Panc1 (cell line): Measurements from ENCODE around the gene AMBRA1. TPM values are rescaled to one million over a fixed set of nuclear protein-coding genes. Genes with fewer than 3 reads are reported as not detected.

Experiments
- ATAC-seq: fragments of 200-7000 bp; cut with Tn5 transposase; 2 replicates; pipeline ENCODE4 v1.9.1; 2020; ENCODE audit warnings: mild to moderate bottlenecking, moderate library complexity
- BruUV-seq: library from RNA; stranded (reverse); fragments of 400-500 nt; replicated peaks from 2 replicates; lab custom pipeline; 2021; lab: Mats Ljungman, UMichigan
- CTCF ChIA-PET: fragments of 300-600 bp; sonication (Branson Sonifier 250); formaldehyde crosslinking; loops from one replicate; lab custom pipeline; 2022; ENCODE audit warnings: antibody characterized with exemption; lab: Charles Lee
- POLR2A ChIA-PET: fragments of 300-600 bp; sonication (Branson Sonifier 250); formaldehyde crosslinking; loops from one replicate; lab custom pipeline; 2022; ENCODE audit warnings: antibody characterized with exemption; lab: Charles Lee
- DNase-seq: peaks from one replicate; pipeline ENCODE4 v3.0.0-alpha.2; 2010; ENCODE audit warnings: low read depth, low spot score
- H3K27ac ChIP-seq: 2 replicates; pipeline ENCODE4 v1.5.1; 2011; ENCODE audit warnings: mild to moderate bottlenecking, low read length, inconsistent platforms
- H3K27me3 ChIP-seq: fragments of 200-500 bp; sonication (Bioruptor generic); 2 replicates; pipeline ENCODE4 v1.6.0; 2014; ENCODE audit warnings: low read length, inconsistent platforms; ENCODE audit not compliant: control insufficient read depth, insufficient read depth
- H3K36me3 ChIP-seq: fragments of 200-500 bp; sonication (Bioruptor generic); 2 replicates; pipeline ENCODE4 v1.5.1; 2014; ENCODE audit warnings: inconsistent platforms, mild to moderate bottlenecking, low read length, moderate library complexity; ENCODE audit not compliant: control insufficient read depth, insufficient read depth
- H3K4me1 ChIP-seq: 2 replicates; pipeline ENCODE4 v1.5.1; 2011; ENCODE audit warnings: inconsistent platforms, mild to moderate bottlenecking, low read length, moderate library complexity; ENCODE audit not compliant: control insufficient read depth, insufficient read depth
- H3K4me3 ChIP-seq, 2 experiments: 2 replicates each; pipeline ENCODE4 v1.5.1; 2011 to 2012; ENCODE audit warnings: low read depth in 2 of 2, low read length in 2 of 2, mild to moderate bottlenecking in 2 of 2, inconsistent platforms in 1 of 2, moderate library complexity in 1 of 2
- H3K9me3 ChIP-seq: fragments of 200-500 bp; sonication (Bioruptor generic); 2 replicates; pipeline ENCODE4 v1.5.1; 2014; ENCODE audit warnings: low read depth, mild to moderate bottlenecking, inconsistent platforms, low read length, moderate library complexity; ENCODE audit not compliant: control insufficient read depth, insufficient read depth
- POLR2AphosphoS5 ChIP-seq: IDR thresholded peaks from 2 replicates; pipeline ENCODE4 v1.6.1; 2012; ENCODE audit warnings: mild to moderate bottlenecking, low read depth, low read length, moderate library complexity
- SIN3A ChIP-seq: IDR thresholded peaks from 2 replicates; pipeline ENCODE4 v1.6.1; 2012; ENCODE audit warnings: low read depth, mild to moderate bottlenecking, low read length, moderate library complexity, borderline replicate concordance; ENCODE audit not compliant: insufficient read depth
- TCF7L2 ChIP-seq: IDR thresholded peaks from 2 replicates; pipeline ENCODE4 v1.6.1; 2011; ENCODE audit warnings: mild to moderate bottlenecking, low read depth, low read length, inconsistent platforms
- in situ Hi-C: cut with HindIII; loops from 2 replicates; pipeline ENCODE4 v1.10.0; 2016; ENCODE audit warnings: low sequenced_read_pairs, low pct_unique_long_range_greater_than_20kb
- intact Hi-C: fragments of 100-400 bp; cut with micrococcal nuclease; formaldehyde crosslinking; loops from one replicate; pipeline ENCODE4 v1.10.0; 2022; ENCODE audit not compliant: unreplicated experiment
- total RNA-seq: library from RNA; stranded (reverse); gene quantifications from one replicate; pipeline ENCODE4 v1.2.1, GENCODE V29; 2021; ENCODE audit not compliant: unreplicated experiment
- TF ChIP-seq, protein P1 (sequence below): fragments of 450-650 bp; IDR thresholded peaks from 2 replicates; pipeline ENCODE4 v1.5.1; 2017; ENCODE audit warnings: mild to moderate bottlenecking
- TF ChIP-seq, protein P2 (sequence below), 2 experiments: IDR thresholded peaks; 2 replicates each; pipeline ENCODE4 v1.6.1; 2011 to 2012; ENCODE audit warnings: low read depth in 2 of 2, control low read depth in 1 of 2, low read length in 1 of 2, mild to moderate bottlenecking in 1 of 2, moderate library complexity in 1 of 2; ENCODE audit not compliant: insufficient read depth in 1 of 2

AMBRA1 gene
- total RNA-seq, 1 experiment from 2014 or later: 40.0 TPM

DNA sequence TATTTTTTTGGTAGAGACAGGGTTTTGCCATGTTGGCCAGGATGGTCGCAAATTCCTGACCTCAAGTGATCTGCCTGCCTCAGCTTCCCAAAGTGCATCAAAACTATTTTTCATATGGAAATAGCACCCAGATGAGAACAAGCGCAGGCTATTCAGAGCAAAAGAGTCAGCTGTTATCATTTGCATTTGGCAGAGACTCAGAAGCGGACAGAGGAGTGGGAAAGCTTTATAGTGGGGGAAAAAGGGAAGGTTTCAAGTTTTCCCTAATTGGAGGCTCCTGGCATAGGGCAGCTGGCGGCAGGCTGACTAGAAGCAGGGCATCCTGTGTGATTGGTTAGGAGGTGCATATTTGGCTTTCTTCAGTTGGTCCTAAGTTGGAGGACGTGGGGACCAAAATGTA lies 43.7 kb upstream of the AMBRA1 start:
- Histone ChIP-seq H3K4me3 (no peak overlapping the region), H3K4me1 (no peaks in the 10 kb centered on the region; the same call in 1 of the 2 replicates), H3K36me3 (0 out of 2 replicates have a peak, but pooled peaks cover 2% of the 10 kb centered on the region), H3K9me3 (no peaks in the 10 kb centered on the region), H3K27me3 (no peaks in the 10 kb centered on the region), H3K27ac (no peak overlapping the region)
- ChIA-PET CTCF (no interaction called here), POLR2A (no interaction called here)
- TF ChIP-seq SIN3A (no peak), POLR2AphosphoS5 (no peak), TCF7L2 (no peak)
- TF ChIP-seq, protein P1, sequence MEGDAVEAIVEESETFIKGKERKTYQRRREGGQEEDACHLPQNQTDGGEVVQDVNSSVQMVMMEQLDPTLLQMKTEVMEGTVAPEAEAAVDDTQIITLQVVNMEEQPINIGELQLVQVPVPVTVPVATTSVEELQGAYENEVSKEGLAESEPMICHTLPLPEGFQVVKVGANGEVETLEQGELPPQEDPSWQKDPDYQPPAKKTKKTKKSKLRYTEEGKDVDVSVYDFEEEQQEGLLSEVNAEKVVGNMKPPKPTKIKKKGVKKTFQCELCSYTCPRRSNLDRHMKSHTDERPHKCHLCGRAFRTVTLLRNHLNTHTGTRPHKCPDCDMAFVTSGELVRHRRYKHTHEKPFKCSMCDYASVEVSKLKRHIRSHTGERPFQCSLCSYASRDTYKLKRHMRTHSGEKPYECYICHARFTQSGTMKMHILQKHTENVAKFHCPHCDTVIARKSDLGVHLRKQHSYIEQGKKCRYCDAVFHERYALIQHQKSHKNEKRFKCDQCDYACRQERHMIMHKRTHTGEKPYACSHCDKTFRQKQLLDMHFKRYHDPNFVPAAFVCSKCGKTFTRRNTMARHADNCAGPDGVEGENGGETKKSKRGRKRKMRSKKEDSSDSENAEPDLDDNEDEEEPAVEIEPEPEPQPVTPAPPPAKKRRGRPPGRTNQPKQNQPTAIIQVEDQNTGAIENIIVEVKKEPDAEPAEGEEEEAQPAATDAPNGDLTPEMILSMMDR: no peak
- TF ChIP-seq, protein P2, sequence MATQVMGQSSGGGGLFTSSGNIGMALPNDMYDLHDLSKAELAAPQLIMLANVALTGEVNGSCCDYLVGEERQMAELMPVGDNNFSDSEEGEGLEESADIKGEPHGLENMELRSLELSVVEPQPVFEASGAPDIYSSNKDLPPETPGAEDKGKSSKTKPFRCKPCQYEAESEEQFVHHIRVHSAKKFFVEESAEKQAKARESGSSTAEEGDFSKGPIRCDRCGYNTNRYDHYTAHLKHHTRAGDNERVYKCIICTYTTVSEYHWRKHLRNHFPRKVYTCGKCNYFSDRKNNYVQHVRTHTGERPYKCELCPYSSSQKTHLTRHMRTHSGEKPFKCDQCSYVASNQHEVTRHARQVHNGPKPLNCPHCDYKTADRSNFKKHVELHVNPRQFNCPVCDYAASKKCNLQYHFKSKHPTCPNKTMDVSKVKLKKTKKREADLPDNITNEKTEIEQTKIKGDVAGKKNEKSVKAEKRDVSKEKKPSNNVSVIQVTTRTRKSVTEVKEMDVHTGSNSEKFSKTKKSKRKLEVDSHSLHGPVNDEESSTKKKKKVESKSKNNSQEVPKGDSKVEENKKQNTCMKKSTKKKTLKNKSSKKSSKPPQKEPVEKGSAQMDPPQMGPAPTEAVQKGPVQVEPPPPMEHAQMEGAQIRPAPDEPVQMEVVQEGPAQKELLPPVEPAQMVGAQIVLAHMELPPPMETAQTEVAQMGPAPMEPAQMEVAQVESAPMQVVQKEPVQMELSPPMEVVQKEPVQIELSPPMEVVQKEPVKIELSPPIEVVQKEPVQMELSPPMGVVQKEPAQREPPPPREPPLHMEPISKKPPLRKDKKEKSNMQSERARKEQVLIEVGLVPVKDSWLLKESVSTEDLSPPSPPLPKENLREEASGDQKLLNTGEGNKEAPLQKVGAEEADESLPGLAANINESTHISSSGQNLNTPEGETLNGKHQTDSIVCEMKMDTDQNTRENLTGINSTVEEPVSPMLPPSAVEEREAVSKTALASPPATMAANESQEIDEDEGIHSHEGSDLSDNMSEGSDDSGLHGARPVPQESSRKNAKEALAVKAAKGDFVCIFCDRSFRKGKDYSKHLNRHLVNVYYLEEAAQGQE (IDR thresholded peaks at IDR 0.05; ENCODE audit: insufficient read depth in 1 of 2, low read depth in 2 of 2, low read length in 1 of 2): no peak
- TSS peak; percentile 7 for BruUV-seq
- no peak for ATAC-seq
- in situ Hi-C loops (no loop called here), intact Hi-C loops (no loop called here)
- DNase-seq: no peak

DNA sequence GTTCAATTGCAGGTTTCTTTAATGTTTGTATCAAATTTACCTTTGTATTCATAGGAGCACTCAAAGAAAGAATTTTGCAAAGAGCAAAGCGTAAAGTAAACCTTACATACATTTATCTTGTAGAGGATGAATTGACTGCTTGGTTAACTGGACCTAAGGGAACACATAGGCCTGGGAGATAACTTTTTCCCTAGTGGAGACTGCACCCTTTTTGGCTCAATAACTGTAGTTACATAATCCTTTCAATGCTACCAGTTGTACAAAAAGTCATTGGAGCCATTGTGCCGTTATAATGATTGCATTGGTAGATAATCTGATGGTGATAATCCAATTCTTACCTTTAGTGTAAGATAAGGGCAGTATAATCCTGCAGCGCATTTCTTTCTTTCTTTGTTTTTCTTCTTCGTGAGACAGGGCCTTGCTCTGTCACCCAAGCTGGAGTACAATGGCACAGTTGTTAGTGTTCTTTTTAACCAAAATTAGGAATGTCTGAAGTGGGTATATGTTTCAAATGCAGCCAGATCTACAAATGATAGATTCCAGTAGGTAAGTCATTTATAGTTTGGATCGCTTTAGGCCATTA lies 41.8 kb upstream of the AMBRA1 start:
- Histone ChIP-seq H3K4me3 (no peak overlapping the region), H3K27ac (no peak overlapping the region), H3K9me3 (no peaks in the 10 kb centered on the region), H3K4me1 (no peaks in the 10 kb centered on the region; the same call in 1 of the 2 replicates), H3K27me3 (no peaks in the 10 kb centered on the region), H3K36me3 (0 out of 2 replicates have a peak, but pooled peaks cover 2% of the 10 kb centered on the region)
- no peak for TF ChIP-seq TCF7L2
- no peak for DNase-seq
- no peak for ATAC-seq
- CTCF ChIA-PET: no interaction called here
- intact Hi-C loops (no loop called here), in situ Hi-C loops (no loop called here)
- POLR2A ChIA-PET: no interaction called here
- no TSS peak for BruUV-seq
